SH-SY5Y (cell line): ENCODE results near the gene HOXA10.

Source experiments
- GATA2 ChIP-seq: IDR thresholded peaks from 2 replicates; pipeline ENCODE4 v1.6.1; 2011; ENCODE audit warnings: mild to moderate bottlenecking, low read depth, low read length
- GATA3 ChIP-seq: IDR thresholded peaks from 2 replicates; pipeline ENCODE4 v1.6.1; 2011; ENCODE audit warnings: low read depth, mild to moderate bottlenecking, low read length, moderate library complexity

DNA sequence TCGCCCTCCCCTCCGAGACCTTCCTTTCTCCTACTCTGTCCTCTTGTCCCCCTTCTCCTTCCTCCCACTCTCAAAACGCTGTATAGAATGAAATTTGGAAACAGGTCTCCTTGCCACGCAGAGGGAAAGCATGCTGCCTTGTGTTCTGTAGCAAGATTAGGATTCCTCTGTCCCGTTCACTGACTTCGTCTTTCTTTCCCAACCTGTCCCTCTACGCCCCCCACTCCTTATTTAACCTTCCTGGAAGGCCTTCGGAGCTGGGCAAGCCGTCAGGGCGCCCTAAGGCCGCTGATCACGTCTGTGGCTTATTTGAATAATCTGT is 10.1 kb downstream of the HOXA10 start:
- TF ChIP-seq GATA2 (no peak), GATA3 (no peak)
